Frontal cortex (tissue), 4 donors: Measurements from ENCODE around the gene GOLGA8H. TPM values are rescaled to one million over a fixed set of nuclear protein-coding genes. Genes with fewer than 3 reads are reported as not detected.
"Not testable (repeated sequence)": the region's sequence is repeated elsewhere in the genome, so short reads cannot be mapped to it uniquely, and the experiment has no call there.

Experiments used
- DNase-seq, 2 donors: peaks; one replicate each; pipeline ENCODE4 v3.0.0; 2012; ENCODE audit warnings: low spot score in 2 of 2
- FAIRE-seq: peaks from 2 replicates; lab custom pipeline; 2012; peaks lifted over from hg19 to GRCh38; lab: Jason Lieb, UNC
- small RNA-seq: library from RNA; depleted of rRNA; stranded (forward); fragments of <200 nt; gene quantifications from one replicate; pipeline ENCODE3, GENCODE V24; 2014
- total RNA-seq: library from RNA; depleted of rRNA; stranded (reverse); fragments of >200 nt; gene quantifications from one replicate; pipeline ENCODE4 v1.2.3, GENCODE V29; 2014
- donor health status: control.
- donor health status: control.
- donor health status: control.

GOLGA8H gene
- 0.41 TPM for total RNA-seq

- DNase-seq, FAIRE-seq: not testable (repeated sequence)
Measured at GRCh38 chr15:30603796-30604195, at the start of gene GOLGA8H. TSS of gene GOLGA8H (plus strand) at chr15:30604028. CDS start at chr15:30604126, 98 bp downstream.

GRCh38 chr15:30566949-30567348 is 36.9 kb upstream of the GOLGA8H start:
- not testable (repeated sequence) for DNase-seq, FAIRE-seq

- FAIRE-seq, DNase-seq: not testable (repeated sequence)
Measured at GRCh38 chr15:30573012-30573491, 30.8 kb upstream of the GOLGA8H start.

- not testable (repeated sequence) for FAIRE-seq, DNase-seq
Measured at GRCh38 chr15:30579394-30579970, 24.3 kb upstream of the GOLGA8H start.

GRCh38 chr15:30580716-30581115 is 23.1 kb upstream of the GOLGA8H start:
- FAIRE-seq, DNase-seq: not testable (repeated sequence)

GRCh38 chr15:30598953-30599352 is 4.9 kb upstream of the GOLGA8H start:
- DNase-seq = not testable (repeated sequence)
- peak; percentile 51 for FAIRE-seq

- not testable (repeated sequence) for FAIRE-seq, DNase-seq
Measured at GRCh38 chr15:30612271-30612670, 8.4 kb downstream of the GOLGA8H start.

- FAIRE-seq, DNase-seq: not testable (repeated sequence)
Measured at GRCh38 chr15:30621342-30621741, 17.5 kb downstream of the GOLGA8H start.

GRCh38 chr15:30625436-30626193 is 21.8 kb downstream of the GOLGA8H start, which contains the start of gene ARHGAP11B:
TSS of gene ARHGAP11B (plus strand) at chr15:30626128.
- not testable (repeated sequence) for FAIRE-seq
- peak; percentile 63 to 65 for DNase-seq

- not testable (repeated sequence) for FAIRE-seq
- peak in 1 of 2 donors; percentile 2 for DNase-seq
Measured at GRCh38 chr15:30626194-30626565, 22.4 kb downstream of the GOLGA8H start.

GRCh38 chr15:30626632-30627031 is 22.8 kb downstream of the GOLGA8H start:
- FAIRE-seq, DNase-seq: not testable (repeated sequence)

GRCh38 chr15:30650012-30650929 is 46.4 kb downstream of the GOLGA8H start:
- no peak for FAIRE-seq

GRCh38 chr15:30661154-30661553 is 57.3 kb downstream of the GOLGA8H start:
- peak; percentile 83 for FAIRE-seq
- peak in 1 of 2 donors; percentile 8 for DNase-seq

More at GRCh38 chr15:30650012-30650929, 46.4 kb downstream of the GOLGA8H start:
- no peak for DNase-seq

Small RNA genes within 50 kb of the gene (small RNA-seq; reads per million reads assigned to genes)
- gene RF00096 = not detected
- not detected for gene RN7SL628P
- gene RN7SL796P = not detected

Other genes with a start within 250 kb of the GOLGA8H start
- gene CHRFAM7A, start 210.5 kb upstream of the GOLGA8H start, total RNA-seq = 2.0 TPM
- 0.82 TPM for gene GOLGA8R, start 189.8 kb upstream of the GOLGA8H start, total RNA-seq
- gene GOLGA8Q, start 52.0 kb upstream of the GOLGA8H start, total RNA-seq = not detected